Neutrophil (primary cell): Measurements from ENCODE around the gene CACNA1C.

Experiments used
- H3K27ac ChIP-seq: fragments of 200-600 bp; sonication (generic); 2 replicates; pipeline ENCODE4 v1.5.1; 2016; ENCODE audit warnings: mild to moderate bottlenecking, moderate library complexity
- H3K27me3 ChIP-seq: fragments of 200-600 bp; sonication (generic); 2 replicates; pipeline ENCODE4 v1.6.0; 2016; ENCODE audit warnings: mild to moderate bottlenecking
- H3K36me3 ChIP-seq: fragments of 200-600 bp; sonication (generic); 2 replicates; pipeline ENCODE4 v1.5.1; 2017
- H3K4me1 ChIP-seq, 2 experiments: fragments of 200-600 bp in 1 of 2; sonication (generic) in 1 of 2; 1 replicate in 1 of 2; 2 replicates in 1 of 2; pipeline versions ENCODE4 v1.5.1 to v1.6.1; 2013 to 2016; ENCODE audit warnings: low read depth in 1 of 2, low read length in 1 of 2, mild to moderate bottlenecking in 1 of 2, moderate library complexity in 1 of 2; ENCODE audit not compliant: control insufficient read depth in 1 of 2, insufficient read depth in 1 of 2
- H3K4me3 ChIP-seq, 2 experiments: fragments of 200-600 bp in 1 of 2; sonication (generic) in 1 of 2; 1 replicate in 1 of 2; 2 replicates in 1 of 2; pipeline ENCODE4 v1.5.1; 2013 to 2016; ENCODE audit warnings: low read depth in 1 of 2, low read length in 1 of 2, mild to moderate bottlenecking in 1 of 2, moderate library complexity in 1 of 2
- H3K9me3 ChIP-seq: fragments of 200-600 bp; sonication (generic); 2 replicates; pipeline ENCODE4 v1.5.1; 2016
- TF ChIP-seq, protein P1 (sequence below): fragments of 200-600 bp; sonication (generic); IDR thresholded peaks from 2 replicates; pipeline ENCODE4 v1.5.1; 2016; ENCODE audit warnings: antibody characterized with exemption

CACNA1C gene

GRCh38 chr12:2265461-2266167 lies 212.8 kb downstream of the CACNA1C start:
- Histone ChIP-seq H3K27ac (no peak overlapping the region), H3K36me3 (no peaks in the 10 kb centered on the region), H3K27me3 (no peaks in the 10 kb centered on the region), H3K9me3 (no peaks in the 10 kb centered on the region), H3K4me3 (no peak overlapping the region), H3K4me1 (no peaks in the 10 kb centered on the region)
- TF ChIP-seq, protein P1, sequence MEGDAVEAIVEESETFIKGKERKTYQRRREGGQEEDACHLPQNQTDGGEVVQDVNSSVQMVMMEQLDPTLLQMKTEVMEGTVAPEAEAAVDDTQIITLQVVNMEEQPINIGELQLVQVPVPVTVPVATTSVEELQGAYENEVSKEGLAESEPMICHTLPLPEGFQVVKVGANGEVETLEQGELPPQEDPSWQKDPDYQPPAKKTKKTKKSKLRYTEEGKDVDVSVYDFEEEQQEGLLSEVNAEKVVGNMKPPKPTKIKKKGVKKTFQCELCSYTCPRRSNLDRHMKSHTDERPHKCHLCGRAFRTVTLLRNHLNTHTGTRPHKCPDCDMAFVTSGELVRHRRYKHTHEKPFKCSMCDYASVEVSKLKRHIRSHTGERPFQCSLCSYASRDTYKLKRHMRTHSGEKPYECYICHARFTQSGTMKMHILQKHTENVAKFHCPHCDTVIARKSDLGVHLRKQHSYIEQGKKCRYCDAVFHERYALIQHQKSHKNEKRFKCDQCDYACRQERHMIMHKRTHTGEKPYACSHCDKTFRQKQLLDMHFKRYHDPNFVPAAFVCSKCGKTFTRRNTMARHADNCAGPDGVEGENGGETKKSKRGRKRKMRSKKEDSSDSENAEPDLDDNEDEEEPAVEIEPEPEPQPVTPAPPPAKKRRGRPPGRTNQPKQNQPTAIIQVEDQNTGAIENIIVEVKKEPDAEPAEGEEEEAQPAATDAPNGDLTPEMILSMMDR, result no peak

DNA sequence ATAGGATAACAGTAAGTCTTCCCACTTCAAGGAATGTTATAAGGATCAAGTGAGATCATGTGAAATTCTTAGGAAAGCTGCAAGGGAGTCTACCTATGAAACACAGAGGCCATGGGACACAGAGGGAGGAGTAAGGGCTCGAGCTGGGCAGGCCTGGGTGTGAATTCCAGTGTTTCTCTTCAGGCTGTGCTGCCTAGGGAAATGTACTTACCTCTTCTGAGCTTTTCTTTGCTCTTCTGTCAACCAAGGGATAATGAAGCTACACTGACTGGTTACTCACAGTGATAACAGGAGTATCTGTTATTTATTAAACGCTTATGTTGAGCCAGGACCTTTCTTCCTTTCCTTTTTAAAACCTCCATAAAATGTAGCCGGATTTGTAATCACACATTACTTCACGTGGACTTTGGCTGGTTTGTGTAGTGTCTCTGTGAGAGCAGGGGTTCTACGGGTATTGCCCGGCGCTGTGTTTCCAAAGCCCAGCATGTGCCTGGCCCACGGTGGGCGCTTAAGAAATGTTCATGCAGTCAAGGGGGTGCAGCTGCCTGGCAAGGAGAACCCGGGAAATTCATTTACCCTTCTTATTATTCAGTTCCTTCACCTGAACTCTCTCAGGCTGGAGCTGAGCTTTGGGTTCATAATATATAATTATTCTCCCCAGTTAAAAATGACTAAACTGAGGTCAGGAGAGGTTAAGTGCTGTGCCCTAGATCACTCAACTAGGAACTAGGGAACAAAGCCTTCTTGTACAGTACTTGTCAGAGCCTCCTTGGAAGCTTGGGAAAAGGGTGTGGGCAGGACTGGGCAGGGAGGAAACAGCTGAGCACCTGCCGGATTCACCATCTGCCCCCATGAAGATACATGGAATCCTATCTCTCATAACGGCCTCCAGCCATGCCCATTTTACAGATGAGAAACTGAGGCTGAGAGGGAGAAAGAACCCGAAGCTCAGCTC lies 214.2 kb downstream of the CACNA1C start:
- Histone ChIP-seq H3K36me3 (no peaks in the 10 kb centered on the region), H3K27me3 (no peaks in the 10 kb centered on the region), H3K9me3 (no peaks in the 10 kb centered on the region), H3K4me3 (no peak overlapping the region), H3K27ac (no peak overlapping the region), H3K4me1 (no peaks in the 10 kb centered on the region)
- TF ChIP-seq, protein P1, result no peak

DNA sequence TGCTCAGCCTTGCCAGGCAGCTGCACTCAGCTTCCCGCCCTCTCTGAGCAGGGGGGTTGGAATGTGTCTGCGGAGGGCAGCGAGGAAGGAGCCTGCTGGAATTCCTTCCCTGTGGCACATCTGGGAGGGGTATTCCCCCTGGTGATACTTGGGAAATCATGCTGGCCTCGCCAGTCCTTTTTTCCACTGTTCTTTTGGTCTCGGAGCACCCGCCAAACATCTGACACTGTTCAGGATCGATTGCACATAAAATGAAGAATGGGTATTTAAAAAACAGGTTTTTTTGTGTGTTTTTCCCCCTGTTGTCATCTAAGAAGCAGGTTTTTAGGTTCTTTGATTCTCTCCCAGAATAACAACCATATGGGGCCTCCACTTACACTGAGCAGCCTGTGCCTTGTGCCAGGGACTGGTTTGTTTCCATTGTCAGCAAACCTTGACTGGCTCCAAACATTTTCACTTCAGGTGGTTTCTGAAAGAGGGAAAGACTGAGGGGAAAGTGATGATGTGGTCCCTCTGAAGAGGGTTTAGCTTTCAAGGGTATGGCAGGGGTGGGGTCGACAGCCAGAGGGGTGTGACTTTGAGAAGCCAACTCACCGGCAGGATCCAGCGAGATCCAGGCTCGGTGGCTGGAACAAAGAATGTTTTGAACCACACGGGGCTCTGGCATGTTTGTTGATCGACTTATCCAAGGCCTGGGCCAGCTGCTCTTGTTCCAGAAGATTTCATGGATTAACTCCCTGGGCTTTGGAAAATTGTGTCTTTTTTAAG lies 215.1 kb downstream of the CACNA1C start:
- TF ChIP-seq, protein P1, result no peak
- Histone ChIP-seq H3K36me3 (no peaks in the 10 kb centered on the region), H3K4me1 (no peaks in the 10 kb centered on the region), H3K4me3 (no peak overlapping the region), H3K27me3 (no peaks in the 10 kb centered on the region), H3K27ac (no peak overlapping the region), H3K9me3 (no peaks in the 10 kb centered on the region)

- Histone ChIP-seq H3K4me1 (no peaks in the 10 kb centered on the region), H3K9me3 (no peaks in the 10 kb centered on the region), H3K36me3 (no peaks in the 10 kb centered on the region), H3K4me3 (no peak overlapping the region), H3K27me3 (no peaks in the 10 kb centered on the region), H3K27ac (no peak overlapping the region)
- TF ChIP-seq, protein P1, result no peak
Observed at GRCh38 chr12:2268471-2269286, 215.9 kb downstream of the CACNA1C start.

DNA sequence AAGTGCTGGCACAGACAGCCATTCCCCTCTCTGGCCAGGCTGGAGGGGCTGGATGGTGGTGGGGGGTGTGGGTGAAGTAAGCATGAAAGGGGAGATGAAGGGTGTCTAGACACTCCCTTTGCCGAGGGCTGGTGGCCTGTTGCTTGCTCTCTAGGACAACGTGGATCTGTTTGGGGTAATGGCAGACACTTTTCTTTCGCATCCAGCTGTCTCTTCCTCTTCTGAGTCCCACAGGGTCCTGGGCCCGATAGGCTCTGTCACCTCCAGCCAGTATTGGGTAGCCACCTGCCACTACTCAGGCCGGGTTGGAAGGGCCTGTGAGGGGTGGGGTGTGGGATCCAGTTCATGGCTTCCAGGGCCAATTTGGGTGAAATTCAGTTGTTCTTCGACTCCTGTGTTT lies 218.1 kb downstream of the CACNA1C start:
- no peak overlapping the region for H3K4me3 ChIP-seq
- no peaks in the 10 kb centered on the region for H3K9me3 ChIP-seq
- TF ChIP-seq, protein P1, result no peak
- no peaks in the 10 kb centered on the region for H3K4me1 ChIP-seq
- no peaks in the 10 kb centered on the region for H3K36me3 ChIP-seq
- H3K27me3 ChIP-seq, result no peaks in the 10 kb centered on the region
- H3K27ac ChIP-seq, result no peak overlapping the region
